Measurements from ENCODE around the gene CAPZB. TPM values are rescaled to one million over a fixed set of nuclear protein-coding genes. Genes with fewer than 3 reads are reported as not detected.

Gene CAPZB
- total RNA-seq, 4 donors from 2014 or later: 84.7 to 124 (median 103) TPM

DNA sequence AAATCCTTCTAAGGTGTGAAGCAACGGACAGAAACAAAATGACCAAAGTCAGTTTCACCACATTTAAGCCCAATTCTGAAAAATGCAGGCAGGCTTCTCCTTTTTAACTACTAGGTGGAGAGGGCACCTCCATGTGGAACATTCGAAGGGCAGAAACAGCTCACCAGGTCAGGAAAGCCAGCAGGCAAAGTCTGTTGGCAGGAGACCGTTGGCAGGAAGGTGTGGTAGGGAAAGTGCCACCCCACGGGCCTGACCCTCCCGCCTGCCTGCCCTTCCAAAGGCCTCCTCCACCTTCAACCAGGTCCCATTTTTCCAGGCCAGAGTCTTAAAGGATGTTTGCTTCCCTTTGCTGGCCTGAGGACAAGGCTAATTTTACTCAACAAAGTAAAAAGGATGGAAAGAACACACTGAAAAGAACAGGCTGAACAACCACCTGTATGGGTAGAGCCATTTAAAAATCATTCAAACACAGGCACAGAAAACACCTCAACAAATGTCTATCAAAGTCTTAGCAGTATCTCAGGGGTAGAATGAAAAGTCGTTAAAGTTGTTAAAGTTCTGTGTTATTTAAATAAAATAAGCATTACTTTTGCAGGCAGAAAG lies 26.4 kb downstream of the CAPZB start:
- intact Hi-C loops (cut with DNase I; ENCODE audit: low total_unique reads): no loop called here
- WGBS, 2 donors: 33 to 36% methylated on average over 6 of the region's 6 CpGs
- DNase-seq (ENCODE audit: low spot score in 2 of 2): no peak
- no peak overlapping the region for H3K4me3 ChIP-seq (ENCODE audit: low read depth, poor library complexity, severe bottlenecking)
- TF ChIP-seq, protein P1, sequence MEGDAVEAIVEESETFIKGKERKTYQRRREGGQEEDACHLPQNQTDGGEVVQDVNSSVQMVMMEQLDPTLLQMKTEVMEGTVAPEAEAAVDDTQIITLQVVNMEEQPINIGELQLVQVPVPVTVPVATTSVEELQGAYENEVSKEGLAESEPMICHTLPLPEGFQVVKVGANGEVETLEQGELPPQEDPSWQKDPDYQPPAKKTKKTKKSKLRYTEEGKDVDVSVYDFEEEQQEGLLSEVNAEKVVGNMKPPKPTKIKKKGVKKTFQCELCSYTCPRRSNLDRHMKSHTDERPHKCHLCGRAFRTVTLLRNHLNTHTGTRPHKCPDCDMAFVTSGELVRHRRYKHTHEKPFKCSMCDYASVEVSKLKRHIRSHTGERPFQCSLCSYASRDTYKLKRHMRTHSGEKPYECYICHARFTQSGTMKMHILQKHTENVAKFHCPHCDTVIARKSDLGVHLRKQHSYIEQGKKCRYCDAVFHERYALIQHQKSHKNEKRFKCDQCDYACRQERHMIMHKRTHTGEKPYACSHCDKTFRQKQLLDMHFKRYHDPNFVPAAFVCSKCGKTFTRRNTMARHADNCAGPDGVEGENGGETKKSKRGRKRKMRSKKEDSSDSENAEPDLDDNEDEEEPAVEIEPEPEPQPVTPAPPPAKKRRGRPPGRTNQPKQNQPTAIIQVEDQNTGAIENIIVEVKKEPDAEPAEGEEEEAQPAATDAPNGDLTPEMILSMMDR (IDR thresholded peaks at IDR 0.05): no peak
- no peak for TF ChIP-seq POLR2A (IDR thresholded peaks at IDR 0.05)

DNA sequence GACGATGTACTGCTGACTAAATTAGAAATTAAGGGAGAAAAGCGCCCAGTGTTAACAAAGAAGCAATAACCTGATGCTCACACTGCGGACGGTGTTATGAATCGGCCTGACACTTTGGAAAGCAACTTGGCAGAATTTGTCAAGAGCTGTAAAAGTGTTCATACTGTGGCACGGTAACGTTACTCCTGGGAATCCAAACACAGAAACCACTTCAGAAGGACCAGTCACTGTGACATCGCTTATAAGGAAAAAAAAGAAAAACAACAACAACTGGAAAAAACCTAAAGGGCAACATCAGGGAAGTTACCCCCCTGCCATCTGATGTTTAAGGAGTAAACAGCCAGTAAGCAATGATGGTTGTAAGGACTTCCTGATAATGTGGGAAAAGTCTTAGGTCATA lies 27.7 kb downstream of the CAPZB start:
- DNase-seq (ENCODE audit: low spot score in 2 of 2): no peak
- intact Hi-C loops (cut with DNase I; ENCODE audit: low total_unique reads): no loop called here
- WGBS, 2 donors: 62 to 63% methylated on average over 8 of the region's 8 CpGs
- H3K4me3 ChIP-seq (ENCODE audit: low read depth, poor library complexity, severe bottlenecking): no peak overlapping the region
- TF ChIP-seq POLR2A (IDR thresholded peaks at IDR 0.05): no peak
- TF ChIP-seq, protein P1 (IDR thresholded peaks at IDR 0.05): no peak

DNA sequence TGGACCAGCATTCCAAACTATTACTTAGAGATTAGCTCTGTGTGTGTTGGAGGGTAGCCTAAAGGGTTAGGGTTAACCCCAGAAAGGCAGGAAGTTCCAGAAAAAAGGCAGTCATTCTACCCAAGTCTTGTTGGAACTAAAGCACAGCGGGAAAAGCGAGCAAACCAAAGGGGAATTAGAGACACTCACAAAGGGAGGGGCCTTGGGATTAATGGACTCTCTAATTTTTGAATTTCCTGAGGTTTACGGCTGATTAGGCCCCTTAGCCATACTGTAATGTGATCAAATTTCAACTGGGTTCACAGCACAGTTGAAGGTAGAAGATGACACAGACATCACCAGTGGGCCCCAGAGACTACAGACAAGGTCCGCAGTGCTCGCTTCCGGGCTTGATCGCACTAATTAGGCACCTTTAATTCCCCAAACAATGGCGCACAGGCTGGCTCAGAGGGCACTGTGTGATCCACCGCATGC lies 28.3 kb downstream of the CAPZB start:
- WGBS, 2 donors: 80 to 84% methylated on average over 9 of the region's 9 CpGs
- no peak for DNase-seq (ENCODE audit: low spot score in 2 of 2)
- intact Hi-C loops (cut with DNase I; ENCODE audit: low total_unique reads): no loop called here
- H3K4me3 ChIP-seq (ENCODE audit: low read depth, poor library complexity, severe bottlenecking): no peak overlapping the region
- TF ChIP-seq, protein P1 (IDR thresholded peaks at IDR 0.05): no peak
- no peak for TF ChIP-seq POLR2A (IDR thresholded peaks at IDR 0.05)

DNA sequence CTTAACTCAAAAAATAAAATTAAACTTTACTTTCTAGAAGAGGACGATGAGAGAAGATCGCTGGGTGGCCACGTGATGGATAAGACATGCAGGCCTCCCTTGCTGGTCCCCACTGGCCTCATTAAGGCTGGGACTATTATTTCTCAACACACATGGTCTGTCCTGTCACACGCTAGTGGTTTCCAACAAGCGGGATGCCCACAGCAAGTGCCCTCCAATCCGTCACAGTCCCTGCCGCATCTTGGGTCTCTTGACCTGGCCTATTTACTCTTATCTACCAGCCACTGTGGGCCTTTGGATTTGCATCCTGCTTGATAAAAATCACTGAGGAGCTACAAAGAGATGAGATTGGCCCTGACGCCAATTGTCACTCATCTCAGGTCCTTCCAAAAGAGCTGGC lies 30.0 kb downstream of the CAPZB start:
- no peak overlapping the region for H3K4me3 ChIP-seq (ENCODE audit: low read depth, poor library complexity, severe bottlenecking)
- TF ChIP-seq, protein P1 (IDR thresholded peaks at IDR 0.05): no peak
- no peak for TF ChIP-seq POLR2A (IDR thresholded peaks at IDR 0.05)
- WGBS, 2 donors: 84 to 89% methylated on average over 8 of the region's 8 CpGs
- no peak for DNase-seq (ENCODE audit: low spot score in 2 of 2)
- intact Hi-C loops (cut with DNase I; ENCODE audit: low total_unique reads): no loop called here

DNA sequence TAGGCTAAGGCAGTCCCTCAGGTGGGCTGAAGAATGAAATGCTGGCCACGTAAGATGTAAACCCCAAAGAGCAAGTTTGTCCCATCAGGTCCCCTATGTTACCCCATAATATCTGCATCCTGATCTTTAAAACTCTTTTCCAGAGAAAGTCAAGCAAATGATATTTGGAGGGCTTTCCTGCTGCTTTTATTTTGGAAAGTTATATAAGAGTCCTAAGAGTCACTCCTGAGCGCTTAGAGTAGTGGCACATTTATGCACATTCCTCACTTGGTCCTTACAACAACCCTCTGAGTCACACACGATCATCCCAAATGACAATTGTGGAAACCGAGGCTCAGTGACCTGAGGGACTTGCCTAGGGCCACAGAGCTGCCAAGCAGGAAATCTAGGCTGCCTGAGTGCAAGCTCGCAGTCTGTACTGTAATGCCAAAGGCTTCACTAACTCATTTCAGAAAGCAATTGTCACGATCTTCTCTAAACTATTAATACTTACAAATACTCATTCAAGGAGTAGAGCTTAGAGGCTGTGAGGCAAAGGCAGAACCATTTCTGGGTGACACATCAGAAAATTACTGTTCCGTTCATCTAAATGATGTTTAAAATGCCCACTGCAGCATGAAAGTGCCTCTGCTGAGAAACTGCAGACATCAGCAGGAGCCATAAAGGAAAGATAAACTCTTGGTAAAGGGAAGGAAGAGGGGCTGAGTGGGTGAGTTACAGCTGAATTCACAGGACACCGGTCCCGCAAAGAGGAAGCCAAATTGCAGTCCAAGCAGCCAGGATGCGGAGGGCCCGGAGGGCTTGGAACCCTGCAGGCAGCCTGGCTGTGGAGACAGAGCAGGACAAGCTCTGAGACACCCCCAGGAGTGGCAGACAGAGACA lies 30.8 kb downstream of the CAPZB start:
- intact Hi-C loops (cut with DNase I; ENCODE audit: low total_unique reads): no loop called here
- no peak overlapping the region for H3K4me3 ChIP-seq (ENCODE audit: low read depth, poor library complexity, severe bottlenecking)
- TF ChIP-seq POLR2A (IDR thresholded peaks at IDR 0.05): no peak
- TF ChIP-seq, protein P1 (IDR thresholded peaks at IDR 0.05): no peak
- DNase-seq (ENCODE audit: low spot score in 2 of 2): no peak
- WGBS, 2 donors: 26 to 42% methylated on average over 11 of the region's 11 CpGs

Measured in lower leg skin (tissue), 4 donors.